Muscle of leg (tissue), 11 donors: ENCODE data around the gene ITGA3. TPM values are rescaled to one million over a fixed set of nuclear protein-coding genes. Genes with fewer than 3 reads are reported as not detected.

Experiments used
- DNase-seq: peaks from one replicate; pipeline ENCODE4 v3.0.0; 2013
- H3K27ac ChIP-seq: one replicate; pipeline ENCODE4 v1.5.1; 2013; ENCODE audit warnings: mild to moderate bottlenecking, low read length, control low read depth
- H3K27me3 ChIP-seq: one replicate; pipeline ENCODE4 v1.6.1; 2013; ENCODE audit warnings: low read length; ENCODE audit not compliant: control insufficient read depth, insufficient read depth
- H3K36me3 ChIP-seq: one replicate; pipeline ENCODE4 v1.6.1; 2013; ENCODE audit warnings: low read length; ENCODE audit not compliant: control insufficient read depth, insufficient read depth
- H3K4me1 ChIP-seq: one replicate; pipeline ENCODE4 v1.6.1; 2013; ENCODE audit warnings: low read length; ENCODE audit not compliant: control insufficient read depth, insufficient read depth
- H3K4me3 ChIP-seq: one replicate; pipeline ENCODE4 v1.5.1; 2013; ENCODE audit warnings: low read length, control low read depth
- H3K9me3 ChIP-seq: replicated peaks from 2 replicates; pipeline ENCODE4 v1.6.1; 2013; ENCODE audit warnings: low read depth, low read length; ENCODE audit not compliant: control insufficient read depth
- WGBS: methylation state at CpG from one replicate; pipeline ENCODE4 v1.1.5; 2013; ENCODE audit warnings: missing lambda C conversion rate; ENCODE audit not compliant: insufficient coverage; 5-methylcytosine and 5-hydroxymethylcytosine counted together
- polyA plus RNA-seq, 8 donors: library from polyadenylated mRNA; unstranded; fragments of 120-200 nt; gene quantifications; one replicate each; pipeline versions ENCODE4 v1.2.1 to v1.2.3, GENCODE V29; 2013; ENCODE audit warnings: inconsistent platforms in 1 of 8, low replicate concordance in 1 of 8; ENCODE audit not compliant: insufficient read length in 8 of 8, insufficient read depth in 1 of 8
- total RNA-seq: library from RNA; stranded (reverse); fragments of 120-200 nt; gene quantifications from one replicate; pipeline ENCODE4 v1.2.4, GENCODE V29; 2013

Gene ITGA3
- total and polyA plus RNA-seq, 9 donors = 14.8 to 31.8 (median 24.8) TPM

DNA sequence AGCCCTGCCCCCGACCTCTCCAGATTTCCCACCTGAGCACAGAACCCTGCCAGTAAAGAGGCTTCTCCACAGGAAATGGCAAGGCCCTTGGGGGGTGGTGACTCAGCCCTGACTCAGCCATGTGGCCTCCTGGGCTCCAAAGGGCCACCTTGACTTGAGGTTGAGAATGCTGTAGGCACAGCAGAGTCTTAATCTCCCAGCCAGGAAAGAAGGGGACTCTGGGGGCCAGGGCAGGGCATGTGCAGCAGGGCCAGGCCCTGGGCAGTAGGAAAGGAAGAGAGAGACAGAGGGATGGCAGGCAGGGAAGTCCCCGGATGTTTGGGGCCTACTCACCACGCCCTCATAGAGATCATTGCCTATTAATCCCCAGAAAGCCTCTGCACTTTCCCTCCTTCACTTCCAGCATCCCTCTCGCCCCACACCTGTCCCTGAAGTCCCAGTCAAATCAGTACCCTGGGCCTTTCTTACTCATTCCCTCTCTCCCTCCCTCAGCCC is 4.8 kb upstream of the ITGA3 start:
- peaks cover 37% of the 10 kb centered on the region for H3K4me1 ChIP-seq
- 56% methylated on average over 3 of the region's 4 CpGs for WGBS
- no peak for DNase-seq

DNA sequence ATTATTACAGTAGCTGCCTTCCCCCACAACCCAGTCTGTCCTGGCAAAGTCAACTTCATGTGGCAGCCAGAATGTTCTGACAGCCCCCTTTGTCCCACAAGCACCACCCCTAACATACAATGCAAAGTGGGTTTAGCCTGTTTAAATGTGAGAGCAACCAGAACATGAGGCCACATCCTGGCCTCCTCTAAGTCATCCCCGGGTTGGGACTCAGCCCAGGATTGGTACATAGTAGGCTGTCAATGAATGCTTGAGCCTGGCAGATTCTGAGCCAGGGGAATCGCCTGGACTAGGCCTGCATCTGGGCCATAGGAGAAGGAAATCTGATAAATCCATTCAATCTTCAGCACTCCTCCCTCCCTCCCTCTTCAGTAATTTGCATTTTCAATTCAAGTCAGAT is 4.3 kb upstream of the ITGA3 start:
- WGBS = no CpG with 5 or more reads among the region's 2 CpGs
- Histone ChIP-seq H3K9me3 (no peaks in the 10 kb centered on the region), H3K27ac (no peak overlapping the region), H3K4me1 (peaks cover 39% of the 10 kb centered on the region), H3K27me3 (peaks cover 23% of the 10 kb centered on the region), H3K36me3 (no peaks in the 10 kb centered on the region), H3K4me3 (no peak overlapping the region)
- DNase-seq = no peak

More for the DNA sequence above, 4.8 kb upstream of the ITGA3 start:
- no peak overlapping the region for H3K27ac ChIP-seq
- peaks cover 20% of the 10 kb centered on the region for H3K27me3 ChIP-seq
- no peak overlapping the region for H3K4me3 ChIP-seq
- H3K9me3 ChIP-seq = no peaks in the 10 kb centered on the region
- no peaks in the 10 kb centered on the region for H3K36me3 ChIP-seq

DNA sequence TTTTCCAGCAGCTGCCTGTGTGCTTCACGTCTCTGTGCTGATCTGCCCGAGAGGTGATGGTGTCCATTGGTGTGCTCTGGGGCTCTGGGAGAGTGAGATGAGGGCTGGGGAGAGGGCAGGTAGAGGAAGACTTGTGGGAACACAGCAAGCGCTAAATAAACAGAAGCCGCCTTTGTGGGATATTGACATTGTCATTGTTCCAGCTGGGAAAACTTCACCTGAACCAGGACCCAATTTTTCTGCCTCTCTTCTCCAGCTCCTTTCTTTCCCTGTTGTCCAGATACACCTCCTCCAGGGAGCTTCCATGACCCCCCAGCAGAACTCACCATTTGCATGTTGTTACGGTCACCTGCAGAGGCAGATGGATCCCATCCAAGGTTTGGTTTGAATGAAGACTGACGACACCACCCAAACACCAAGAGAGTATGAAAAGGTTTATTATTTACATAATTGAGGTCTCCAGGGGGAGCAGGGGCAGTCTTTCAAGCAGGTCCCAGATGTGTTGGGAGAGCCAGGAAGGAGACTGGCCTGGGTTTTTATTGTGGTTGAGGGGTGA is 3.6 kb upstream of the ITGA3 start:
- Histone ChIP-seq H3K9me3 (no peaks in the 10 kb centered on the region), H3K4me3 (no peak overlapping the region), H3K27me3 (peaks cover 25% of the 10 kb centered on the region), H3K4me1 (peaks cover 44% of the 10 kb centered on the region), H3K27ac (no peak overlapping the region), H3K36me3 (no peaks in the 10 kb centered on the region)
- WGBS = 73% methylated on average over 2 of the region's 6 CpGs
- no peak for DNase-seq

DNA sequence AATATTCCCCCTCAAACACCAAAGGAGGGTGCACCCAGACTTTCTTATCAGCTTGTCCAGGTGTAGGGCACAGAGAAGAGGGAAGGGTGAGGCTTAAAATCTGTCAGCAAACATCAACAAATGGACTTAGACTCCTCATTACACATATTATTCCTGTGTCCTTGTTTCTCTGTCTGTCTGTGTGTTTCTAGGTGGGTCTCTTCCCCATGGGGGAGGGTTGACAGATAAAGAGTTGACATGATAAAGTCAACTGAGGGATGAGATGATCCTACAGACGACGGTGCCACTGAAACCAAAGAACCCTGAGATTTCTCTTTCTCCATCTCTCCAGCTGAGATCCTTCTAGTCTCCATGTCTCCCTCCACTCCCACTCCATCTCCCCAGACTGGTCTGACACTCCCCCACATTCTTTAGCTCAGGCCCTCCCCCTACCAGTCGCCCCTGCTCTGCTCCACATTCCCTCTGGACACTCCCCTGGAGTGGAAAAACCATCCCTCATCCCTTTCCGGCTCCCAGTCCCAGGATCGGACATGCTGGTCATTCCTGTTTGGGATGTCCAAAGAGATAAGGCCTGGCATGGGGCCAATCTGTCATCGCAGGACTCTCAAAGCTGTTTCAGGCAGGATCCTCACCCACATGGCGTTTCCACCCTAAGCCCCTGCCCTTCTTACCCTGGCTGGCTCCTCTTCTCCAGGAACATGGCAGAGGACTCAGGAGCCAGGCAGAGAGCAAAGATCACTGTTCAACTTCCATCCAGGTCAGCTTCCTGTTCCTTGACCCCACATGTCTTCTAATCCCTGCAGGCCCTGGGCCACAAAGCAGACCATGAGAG is 2.9 kb upstream of the ITGA3 start:
- H3K36me3 ChIP-seq = no peaks in the 10 kb centered on the region
- peaks cover 49% of the 10 kb centered on the region for H3K4me1 ChIP-seq
- no peaks in the 10 kb centered on the region for H3K9me3 ChIP-seq
- peaks cover 23% of the 10 kb centered on the region for H3K27me3 ChIP-seq
- DNase-seq = peak; percentile 27
- H3K27ac ChIP-seq = peak overlapping the region; percentile 55
- H3K4me3 ChIP-seq = no peak overlapping the region
- 61% methylated on average over 6 of the region's 7 CpGs for WGBS

DNA sequence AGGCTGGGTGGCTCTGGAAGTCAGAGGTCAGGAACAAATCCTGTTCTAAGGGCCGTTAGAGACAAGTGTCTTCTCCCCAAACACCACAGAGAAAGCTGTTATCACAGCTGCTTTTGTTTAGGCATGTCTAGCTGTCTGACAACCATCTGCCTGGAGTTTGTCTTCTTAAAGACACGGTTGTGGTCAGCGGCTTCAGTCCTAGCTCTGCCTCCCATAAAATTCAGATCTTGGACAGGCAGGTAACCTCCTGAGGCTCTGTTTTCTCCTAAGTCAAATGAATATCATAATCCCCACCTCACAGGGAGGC is 2.3 kb upstream of the ITGA3 start:
- H3K4me1 ChIP-seq = peaks cover 55% of the 10 kb centered on the region

DNA sequence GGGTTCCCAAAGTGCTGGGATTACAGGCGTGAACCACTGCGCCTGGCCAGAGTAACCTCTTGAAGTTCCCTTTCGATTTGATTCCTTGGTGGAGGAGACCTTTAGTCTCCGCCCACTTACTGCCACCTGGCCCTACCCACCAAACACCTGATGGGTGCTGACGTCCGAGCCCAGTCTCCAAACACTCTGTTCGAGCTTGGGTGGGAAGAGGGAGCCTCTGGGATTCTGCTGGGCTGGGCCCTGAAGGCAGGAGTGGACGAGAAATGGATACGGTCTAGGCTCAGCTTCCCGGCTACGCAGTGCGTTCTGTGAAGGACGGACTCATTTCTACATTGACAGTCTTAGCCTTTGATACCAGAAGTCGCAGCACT is 870 bp upstream of the ITGA3 start:
- H3K27ac ChIP-seq = peak overlapping the region; percentile 76
- DNase-seq = no peak

More for the DNA sequence above, 2.3 kb upstream of the ITGA3 start:
- WGBS = 54% methylated on average over 3 of the region's 3 CpGs
- Histone ChIP-seq H3K27me3 (peaks cover 23% of the 10 kb centered on the region), H3K27ac (peak overlapping the region; percentile 55), H3K36me3 (no peaks in the 10 kb centered on the region), H3K9me3 (no peaks in the 10 kb centered on the region), H3K4me3 (no peak overlapping the region)
- no peak for DNase-seq

DNA sequence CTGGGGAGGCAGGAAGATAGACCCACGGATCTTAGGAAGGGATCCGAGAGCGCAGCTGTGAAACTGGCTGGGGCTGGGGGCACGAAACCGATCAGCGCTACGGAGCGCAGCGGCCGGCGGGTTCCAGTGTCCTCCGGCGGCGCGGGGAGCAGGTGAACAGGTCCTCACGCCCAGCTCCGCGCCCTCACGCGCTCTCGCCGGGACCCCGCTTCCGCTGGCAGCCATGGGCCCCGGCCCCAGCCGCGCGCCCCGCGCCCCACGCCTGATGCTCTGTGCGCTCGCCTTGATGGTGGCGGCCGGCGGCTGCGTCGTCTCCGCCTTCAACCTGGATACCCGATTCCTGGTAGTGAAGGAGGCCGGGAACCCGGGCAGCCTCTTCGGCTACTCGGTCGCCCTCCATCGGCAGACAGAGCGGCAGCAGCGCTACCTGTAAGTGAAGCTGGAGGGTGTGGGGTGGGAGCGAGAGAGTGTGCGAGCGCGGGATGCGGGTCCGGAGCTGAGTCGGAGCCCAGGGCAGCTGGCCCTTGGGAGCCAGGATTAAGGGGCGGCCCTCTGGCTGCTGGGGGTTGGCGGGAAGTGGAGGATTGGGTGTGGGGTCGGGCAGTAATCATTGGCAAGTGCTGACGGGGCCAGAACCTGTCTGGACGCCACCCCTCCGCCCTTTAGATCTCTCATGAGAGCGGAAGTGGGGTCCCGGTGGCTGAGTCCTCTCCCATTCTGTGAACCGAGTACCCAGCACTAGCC is 479 bp downstream of the ITGA3 start:
- peaks cover 20% of the 10 kb centered on the region for H3K27me3 ChIP-seq
- WGBS = under 1% methylated on average over 59 of the region's 64 CpGs
- no peaks in the 10 kb centered on the region for H3K36me3 ChIP-seq
- peaks cover 77% of the 10 kb centered on the region for H3K4me1 ChIP-seq
- H3K4me3 ChIP-seq = peak overlapping the region; percentile 61
- peak; percentile 57 for DNase-seq
- no peaks in the 10 kb centered on the region for H3K9me3 ChIP-seq
- peak overlapping the region; percentile 78 for H3K27ac ChIP-seq

More for the DNA sequence above, 870 bp upstream of the ITGA3 start:
- WGBS = 8% methylated on average over 7 of the region's 14 CpGs
- Histone ChIP-seq H3K4me1 (peaks cover 69% of the 10 kb centered on the region), H3K9me3 (no peaks in the 10 kb centered on the region), H3K36me3 (no peaks in the 10 kb centered on the region), H3K27me3 (peaks cover 20% of the 10 kb centered on the region), H3K4me3 (peak overlapping the region; percentile 61)

DNA sequence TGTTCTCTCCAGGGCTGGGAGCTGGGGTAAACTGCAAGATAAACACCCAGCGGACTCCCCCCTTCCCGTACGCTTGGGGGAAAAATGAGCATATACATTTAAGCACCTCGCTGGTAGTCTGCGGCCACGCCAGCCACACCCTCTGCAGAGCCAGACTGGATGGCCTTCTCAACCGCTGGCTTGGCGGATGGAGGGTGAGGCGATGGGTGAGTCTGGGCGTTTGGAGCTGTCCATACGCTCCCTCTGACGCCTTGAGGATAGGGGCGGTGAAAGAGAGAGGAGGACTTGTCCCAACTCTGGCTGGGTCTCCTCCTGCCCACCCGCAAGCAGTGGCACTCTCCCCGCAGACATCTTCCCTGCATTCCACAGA is 1.0 kb downstream of the ITGA3 start:
- 8% methylated on average over 6 of the region's 15 CpGs for WGBS
- peaks cover 18% of the 10 kb centered on the region for H3K27me3 ChIP-seq

DNA sequence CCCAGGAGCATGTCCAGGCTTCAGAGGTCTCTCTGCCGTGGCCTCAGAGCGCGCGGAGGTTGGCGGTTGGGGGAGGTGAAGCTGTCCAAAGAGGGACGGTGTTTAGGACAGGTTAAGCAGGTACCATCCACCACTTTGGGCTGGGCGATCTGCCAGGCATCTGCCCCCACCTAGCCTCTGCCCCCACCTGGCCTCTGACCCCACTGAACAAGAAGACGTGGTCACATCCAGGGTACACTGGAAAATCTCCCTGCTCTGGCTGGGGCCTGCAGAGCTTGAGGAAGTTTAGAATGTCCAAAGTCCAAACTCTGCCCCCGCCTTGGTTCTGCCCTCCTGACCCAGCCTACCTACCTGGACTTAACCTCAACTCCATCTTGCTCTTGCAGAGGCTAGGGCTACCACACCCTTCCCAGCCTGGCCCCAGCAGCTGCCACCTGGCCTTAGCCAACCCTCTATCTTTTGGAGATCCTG is 1.6 kb downstream of the ITGA3 start:
- H3K4me3 ChIP-seq = peak overlapping the region; percentile 61
- WGBS = 77% methylated on average over 9 of the region's 9 CpGs
- peak overlapping the region; percentile 4 for H3K27ac ChIP-seq
- peaks cover 87% of the 10 kb centered on the region for H3K4me1 ChIP-seq
- H3K36me3 ChIP-seq = no peaks in the 10 kb centered on the region
- DNase-seq = no peak
- no peaks in the 10 kb centered on the region for H3K9me3 ChIP-seq
- H3K27me3 ChIP-seq = peaks cover 18% of the 10 kb centered on the region

More for the DNA sequence above, 1.0 kb downstream of the ITGA3 start:
- DNase-seq = peak; percentile 27
- Histone ChIP-seq H3K9me3 (no peaks in the 10 kb centered on the region), H3K4me1 (peaks cover 81% of the 10 kb centered on the region), H3K27ac (peak overlapping the region; percentile 64), H3K36me3 (no peaks in the 10 kb centered on the region), H3K4me3 (peak overlapping the region; percentile 61)
